ENCODE results near the gene CRABP2.
A peak's percentile ranks its signal among the peaks of the same experiment; 100 is the strongest.

Gene CRABP2

GRCh38 chr1:156690675-156691036 lies 14.7 kb downstream of the CRABP2 start:
- TF ChIP-seq CTCF (IDR thresholded peaks at IDR 0.05) = no peak
- peak overlapping the region; percentile 91 for H3K27ac Mint-ChIP-seq
- no peaks in the 10 kb centered on the region for H3K36me3 Mint-ChIP-seq (ENCODE audit: low read depth)
- no peaks in the 10 kb centered on the region for H3K9me3 Mint-ChIP-seq
- H3K27me3 Mint-ChIP-seq (ENCODE audit: low read depth, poor library complexity) = no peaks in the 10 kb centered on the region
- H3K4me3 Mint-ChIP-seq = peak overlapping the region; percentile 82
- H3K4me1 Mint-ChIP-seq = peaks cover 65% of the 10 kb centered on the region
- DNase-seq = no peak

- H3K4me1 Mint-ChIP-seq = peaks cover 65% of the 10 kb centered on the region
- peak; percentile 48 for DNase-seq
Observed at GRCh38 chr1:156689953-156690674, 15.3 kb downstream of the CRABP2 start.

GRCh38 chr1:156689035-156689952 lies 16.1 kb downstream of the CRABP2 start:
- H3K27me3 Mint-ChIP-seq (ENCODE audit: low read depth, poor library complexity) = peaks cover 8% of the 10 kb centered on the region
- H3K36me3 Mint-ChIP-seq (ENCODE audit: low read depth) = no peaks in the 10 kb centered on the region
- peak; percentile 73 for TF ChIP-seq CTCF (IDR thresholded peaks at IDR 0.05)
- H3K4me3 Mint-ChIP-seq = peak overlapping the region; percentile 82
- peak; percentile 86 for DNase-seq
- peaks cover 59% of the 10 kb centered on the region for H3K4me1 Mint-ChIP-seq
- no peaks in the 10 kb centered on the region for H3K9me3 Mint-ChIP-seq
- peak overlapping the region; percentile 91 for H3K27ac Mint-ChIP-seq

More at GRCh38 chr1:156689953-156690674, 15.3 kb downstream of the CRABP2 start:
- Mint-ChIP-seq H3K9me3 (no peaks in the 10 kb centered on the region), H3K27me3 (ENCODE audit: low read depth, poor library complexity) (peaks cover under 1% of the 10 kb centered on the region), H3K4me3 (peak overlapping the region; percentile 82), H3K36me3 (ENCODE audit: low read depth) (no peaks in the 10 kb centered on the region), H3K27ac (peak overlapping the region; percentile 91)
- no peak for TF ChIP-seq CTCF (IDR thresholded peaks at IDR 0.05)

GRCh38 chr1:156684227-156684782 lies 21.1 kb downstream of the CRABP2 start:
- Mint-ChIP-seq H3K27me3 (ENCODE audit: low read depth, poor library complexity) (peaks cover 26% of the 10 kb centered on the region), H3K4me1 (peaks cover 31% of the 10 kb centered on the region), H3K4me3 (no peak overlapping the region), H3K27ac (no peak overlapping the region), H3K36me3 (ENCODE audit: low read depth) (no peaks in the 10 kb centered on the region), H3K9me3 (no peaks in the 10 kb centered on the region)
- TF ChIP-seq CTCF (IDR thresholded peaks at IDR 0.05) = no peak
- no peak for DNase-seq

GRCh38 chr1:156682166-156682890 lies 23.1 kb downstream of the CRABP2 start:
- Mint-ChIP-seq H3K4me1 (peaks cover 35% of the 10 kb centered on the region), H3K27ac (no peak overlapping the region), H3K4me3 (no peak overlapping the region), H3K27me3 (ENCODE audit: low read depth, poor library complexity) (peaks cover 42% of the 10 kb centered on the region), H3K36me3 (ENCODE audit: low read depth) (no peaks in the 10 kb centered on the region), H3K9me3 (no peaks in the 10 kb centered on the region)
- no peak for DNase-seq
- TF ChIP-seq CTCF (IDR thresholded peaks at IDR 0.05) = no peak
